22Rv1 (cell line): ENCODE results near the gene ALDH8A1.
"Not testable (repeated sequence)": the region's sequence is repeated elsewhere in the genome, so short reads cannot be mapped to it uniquely, and the experiment has no call there.

Experiments
- H3K27ac ChIP-seq: fragments of 450-650 bp; 2 replicates; pipeline ENCODE4 v1.5.1; 2017
- CTCF ChIP-seq: fragments of 450-650 bp; IDR thresholded peaks from 2 replicates; pipeline ENCODE4 v1.5.1; 2017; ENCODE audit warnings: mild to moderate bottlenecking
- ZFX ChIP-seq: fragments of 450-650 bp; IDR thresholded peaks from 2 replicates; pipeline ENCODE4 v1.6.1; 2017; ENCODE audit warnings: antibody characterized with exemption, borderline replicate concordance

The ALDH8A1 gene

GRCh38 chr6:134910593-134910935, 39.3 kb downstream of the ALDH8A1 start:
- no peak for TF ChIP-seq CTCF
- TF ChIP-seq ZFX, result no peak
- H3K27ac ChIP-seq, result no peak overlapping the region

DNA sequence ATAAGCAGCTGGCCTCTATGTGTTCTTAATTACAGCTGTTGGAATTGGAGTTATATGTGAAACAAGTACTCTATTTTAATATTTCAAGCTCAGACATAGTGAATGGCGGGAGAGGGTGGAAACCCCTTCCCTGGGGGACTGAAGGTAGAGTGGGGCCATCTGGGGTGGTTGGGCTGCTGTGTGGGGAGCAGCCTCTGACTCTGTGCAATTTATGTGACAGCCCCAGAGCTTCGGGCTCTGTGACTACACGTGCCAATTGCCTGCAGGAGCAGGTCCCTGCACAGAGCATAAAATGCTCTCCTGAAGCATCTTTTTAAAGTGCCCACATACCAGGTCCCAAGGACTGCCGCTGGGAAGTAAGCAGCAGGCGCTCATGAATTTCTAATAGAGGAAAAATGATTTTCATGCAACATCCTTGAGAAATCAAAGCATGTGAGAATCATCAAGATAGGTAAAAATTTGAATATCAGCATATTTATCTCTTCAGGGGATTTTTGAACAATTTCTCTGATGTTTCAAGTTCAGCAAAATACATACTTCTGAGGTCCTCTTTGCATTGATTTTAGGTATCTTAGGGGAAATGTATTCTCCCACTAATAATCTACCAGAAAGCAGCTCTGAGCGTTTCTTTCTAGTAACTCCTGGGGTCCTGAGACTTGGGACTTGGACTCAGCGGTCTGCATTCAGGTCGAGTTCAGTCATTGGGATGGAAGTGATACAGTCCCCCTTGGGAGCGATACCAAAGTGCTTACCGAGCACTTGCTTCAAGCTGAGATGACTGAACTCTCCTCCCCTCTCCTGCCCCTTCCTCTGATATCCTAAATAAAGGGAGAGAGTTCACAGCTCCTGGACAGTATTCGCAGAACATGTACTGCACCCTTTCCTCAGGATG, 40.0 kb downstream of the ALDH8A1 start:
- TF ChIP-seq CTCF, result no peak
- no peak for TF ChIP-seq ZFX
- H3K27ac ChIP-seq, result no peak overlapping the region

GRCh38 chr6:134908906-134909516, 40.9 kb downstream of the ALDH8A1 start:
- no peak overlapping the region for H3K27ac ChIP-seq
- TF ChIP-seq ZFX (no peak), CTCF (no peak)

GRCh38 chr6:134904731-134905130, 45.2 kb downstream of the ALDH8A1 start:
- not testable (repeated sequence) for H3K27ac ChIP-seq

DNA sequence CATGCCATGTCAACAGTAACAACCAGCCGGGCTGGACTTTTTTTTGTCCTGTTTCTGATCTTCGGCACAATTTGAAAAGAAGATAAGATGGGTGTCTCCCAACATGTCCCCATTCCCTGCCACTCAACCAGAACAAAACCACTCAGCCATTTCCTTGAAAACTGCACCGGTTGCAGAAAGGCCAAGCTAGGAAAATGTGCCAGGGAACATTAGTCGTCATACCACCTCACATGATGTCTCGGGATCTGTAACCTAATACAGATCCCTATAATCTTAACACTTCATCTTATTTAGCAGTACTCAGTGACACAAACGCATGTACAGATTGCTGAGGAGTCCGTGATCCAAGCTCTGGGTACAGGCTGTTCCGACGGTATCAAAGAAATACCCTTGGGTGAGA, 46.5 kb downstream of the ALDH8A1 start:
- no peak overlapping the region for H3K27ac ChIP-seq
- TF ChIP-seq CTCF (no peak), ZFX (no peak)

DNA sequence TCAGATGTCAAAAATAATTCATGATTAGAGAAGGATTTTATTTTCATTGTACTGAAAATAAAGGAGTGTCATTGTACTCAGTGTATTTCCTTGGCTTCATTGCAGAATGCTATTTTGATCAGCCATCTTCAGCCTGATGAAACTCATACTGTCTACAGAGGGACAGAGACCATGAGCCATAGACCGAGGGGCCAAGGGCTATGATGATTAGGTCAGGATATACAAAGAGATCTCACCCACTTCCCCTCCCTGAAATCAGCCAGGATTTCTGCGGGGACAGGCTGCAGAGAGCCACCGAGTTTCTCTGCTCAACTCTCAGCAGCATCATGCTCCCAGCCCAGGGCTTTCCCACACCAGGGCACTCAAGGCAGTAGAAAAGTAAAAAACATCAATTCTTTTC, 47.0 kb downstream of the ALDH8A1 start:
- TF ChIP-seq ZFX, result no peak
- no peak for TF ChIP-seq CTCF

DNA sequence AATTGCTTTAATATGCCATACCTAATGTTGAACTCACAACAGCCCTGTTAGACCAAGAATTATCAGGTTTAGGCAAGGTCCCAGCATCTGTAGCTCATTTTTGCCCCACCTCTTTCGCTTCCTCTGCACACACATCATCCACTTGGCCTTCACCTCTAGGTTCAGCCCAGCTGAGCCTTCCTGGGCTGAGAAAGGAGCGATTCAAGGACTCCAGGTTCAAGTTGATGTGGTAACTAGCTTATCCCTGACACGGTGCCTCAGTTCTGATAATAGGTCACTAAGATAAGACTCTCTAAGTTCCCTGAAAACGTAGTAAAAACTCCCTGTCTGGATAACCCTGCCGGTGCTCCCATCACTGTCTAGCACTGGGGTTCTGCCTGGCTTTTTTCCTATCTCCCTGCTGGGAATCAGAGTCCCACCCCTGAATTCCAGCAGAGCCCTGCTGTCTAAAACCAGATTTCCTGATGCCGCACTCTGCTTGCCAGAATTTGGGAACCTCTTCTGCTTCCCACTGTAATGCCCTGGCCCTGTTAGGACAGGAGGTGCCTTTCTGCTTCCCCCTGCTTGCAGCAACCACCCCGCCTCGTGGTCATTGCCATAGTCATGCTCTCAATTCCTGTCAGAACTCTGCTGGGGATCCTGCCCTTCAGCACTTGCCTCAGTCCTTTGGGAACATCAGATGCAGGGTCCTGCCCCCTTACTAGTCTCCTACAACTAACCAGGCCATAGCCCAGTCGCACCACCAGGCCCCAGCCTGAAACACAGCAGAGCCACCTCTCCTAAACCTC, 47.6 kb downstream of the ALDH8A1 start:
- TF ChIP-seq ZFX (no peak), CTCF (no peak)
- no peak overlapping the region for H3K27ac ChIP-seq

More for the DNA sequence above, 47.0 kb downstream of the ALDH8A1 start:
- no peak overlapping the region for H3K27ac ChIP-seq
